ENCODE measurements around the gene OAT. TPM values are rescaled to one million over a fixed set of nuclear protein-coding genes. Genes with fewer than 3 reads are reported as not detected.

OAT gene
- total and polyA plus RNA-seq, 2 donors (not counting 3 experiments of a cell fraction or from before 2014, with no cell fraction given), result 69.9 to 90.8 TPM

GRCh38 chr10:124464028-124464965 is 45.6 kb upstream of the OAT start:
- H3K4me3 ChIP-seq (replicated peaks in 1 of 3; ENCODE audit: insufficient read depth in 1 of 3, low read depth in 1 of 3, low read length in 3 of 3), result no peak overlapping the region
- H3K9ac ChIP-seq (replicated peaks; ENCODE audit: extremely low read depth, insufficient read depth, low read length), result no peak overlapping the region
- no peaks in the 10 kb centered on the region for H3K9me1 ChIP-seq (replicated peaks; ENCODE audit: control insufficient read depth, extremely low read depth, insufficient read depth, low read length)
- dilution Hi-C loops (cut with MboI; ENCODE audit: extremely low pct_ligation_motif_present, low sequenced_read_pairs), result no loop called here
- FAIRE-seq, result no peak
- no TSS peak for BruUV-seq (replicated peaks)
- no peaks in the 10 kb centered on the region for H3K27me3 ChIP-seq (ENCODE audit: control insufficient read depth in 2 of 2, insufficient read depth in 2 of 2, low read length in 2 of 2)
- H3K9me3 ChIP-seq (replicated peaks; ENCODE audit: control insufficient read depth, insufficient read depth, low read length), result no peaks in the 10 kb centered on the region
- no peak overlapping the region for H3K4me2 ChIP-seq (ENCODE audit: insufficient read depth, low read length)
- H4K20me1 ChIP-seq (replicated peaks; ENCODE audit: control insufficient read depth, extremely low read depth, insufficient read depth, low read length), result no peaks in the 10 kb centered on the region
- ChIA-PET POLR2A (no interaction called here), CTCF (no interaction called here)
- intact Hi-C loops (cut with micrococcal nuclease), result no loop called here
- H3K36me3 ChIP-seq (ENCODE audit: control insufficient read depth in 2 of 2, extremely low read depth in 1 of 2, insufficient read depth in 2 of 2, low read length in 2 of 2), result no peaks in the 10 kb centered on the region
- no peaks in the 10 kb centered on the region for H3K4me1 ChIP-seq (ENCODE audit: control insufficient read depth, extremely low read depth, insufficient read depth, low read length)
- no peak overlapping the region for H2AFZ ChIP-seq (ENCODE audit: low read depth, low read length)
- TF ChIP-seq JUN (IDR thresholded peaks at IDR 0.05; ENCODE audit: borderline replicate concordance, insufficient read depth, insufficient read length, low read depth), result no peak
- no peak for TF ChIP-seq EZH2 (IDR thresholded peaks at IDR 0.05; ENCODE audit: borderline replicate concordance, low read depth, low read length, severe bottlenecking)
- TF ChIP-seq POLR2AphosphoS5 (IDR thresholded peaks at IDR 0.05; ENCODE audit: insufficient read depth, low read depth, low read length), result no peak
- no peak for TF ChIP-seq POLR2A (IDR thresholded peaks at IDR 0.05; ENCODE audit: low read depth, low read length)
- TF ChIP-seq CTCF (IDR thresholded peaks at IDR 0.05; ENCODE audit: extremely low read depth in 1 of 2, insufficient read depth in 1 of 2, low read depth in 1 of 2, low read length in 2 of 2), result no peak
- TF ChIP-seq FOS (IDR thresholded peaks at IDR 0.05; ENCODE audit: borderline replicate concordance, insufficient read depth, low read length), result no peak
- H3K79me2 ChIP-seq (ENCODE audit: control insufficient read depth, insufficient read depth, low read length), result no peaks in the 10 kb centered on the region
- DNase-seq (ENCODE audit: low read depth, low spot score), result no peak
- no peak overlapping the region for H3K27ac ChIP-seq (ENCODE audit: insufficient read depth, low read depth, low read length)
